ENCODE measurements around the gene TMEM269.

DNA sequence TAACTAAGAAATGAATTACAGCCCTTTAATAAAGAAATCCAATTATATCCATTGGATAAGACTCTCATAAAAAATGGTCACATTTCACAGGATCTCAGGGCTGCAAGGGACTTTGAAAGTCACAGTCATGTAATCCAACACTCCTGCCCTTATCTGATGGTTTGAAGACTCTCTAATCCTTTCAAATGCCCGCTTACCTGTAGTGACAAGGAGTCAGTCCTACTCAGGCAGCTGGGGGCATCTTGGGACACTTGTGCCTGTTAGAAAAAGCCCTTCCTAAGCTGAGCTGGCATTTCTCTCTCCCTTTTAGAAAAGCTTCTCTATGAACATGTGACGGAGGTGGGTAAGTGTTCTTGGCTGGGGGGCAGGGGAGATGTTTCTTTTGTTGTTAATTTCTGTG, 50.6 kb downstream of the TMEM269 start:
- TF ChIP-seq POLR2AphosphoS5 (IDR thresholded peaks at IDR 0.05) = no peak
- no peak for TF ChIP-seq POLR2A (IDR thresholded peaks at IDR 0.05)

Data from breast epithelium (tissue), 3 donors.